Lower leg skin (tissue), 3 donors: ENCODE data around the gene HAAO.

ENCODE experiments used
- CTCF ChIP-seq, 3 donors: fragments of 450-650 bp; IDR thresholded peaks; one replicate each; pipeline ENCODE4 v1.5.1; 2016; ENCODE audit warnings: antibody characterized with exemption in 3 of 3, mild to moderate bottlenecking in 3 of 3, moderate library complexity in 2 of 3
- POLR2A ChIP-seq, 2 donors: fragments of 450-650 bp; IDR thresholded peaks; one replicate each; pipeline ENCODE4 v1.6.1; 2016 to 2017; ENCODE audit warnings: antibody characterized with exemption in 2 of 2, mild to moderate bottlenecking in 1 of 2, moderate library complexity in 1 of 2

GRCh38 chr2:42781181-42781580, 11.2 kb downstream of the HAAO start:
- TF ChIP-seq CTCF (IDR thresholded peaks at IDR 0.05), result no peak
- no peak for TF ChIP-seq POLR2A (IDR thresholded peaks at IDR 0.05)
